ENCODE measurements around the gene LUZP2.

- no peak for TF ChIP-seq CTCF (IDR thresholded peaks at IDR 0.05)
- TF ChIP-seq POLR2A (IDR thresholded peaks at IDR 0.05), result no peak
- TF ChIP-seq EP300 (IDR thresholded peaks at IDR 0.05), result no peak
Observed at GRCh38 chr11:24592360-24592759, 95.5 kb downstream of the LUZP2 start.

Data from tibial nerve (tissue), 4 donors.